Measurements from ENCODE around the gene ISG20. TPM values are rescaled to one million over a fixed set of nuclear protein-coding genes. Genes with fewer than 3 reads are reported as not detected.

Gene ISG20
- total RNA-seq, 4 donors from 2014 or later: 4.3 to 26.7 (median 11.8) TPM

DNA sequence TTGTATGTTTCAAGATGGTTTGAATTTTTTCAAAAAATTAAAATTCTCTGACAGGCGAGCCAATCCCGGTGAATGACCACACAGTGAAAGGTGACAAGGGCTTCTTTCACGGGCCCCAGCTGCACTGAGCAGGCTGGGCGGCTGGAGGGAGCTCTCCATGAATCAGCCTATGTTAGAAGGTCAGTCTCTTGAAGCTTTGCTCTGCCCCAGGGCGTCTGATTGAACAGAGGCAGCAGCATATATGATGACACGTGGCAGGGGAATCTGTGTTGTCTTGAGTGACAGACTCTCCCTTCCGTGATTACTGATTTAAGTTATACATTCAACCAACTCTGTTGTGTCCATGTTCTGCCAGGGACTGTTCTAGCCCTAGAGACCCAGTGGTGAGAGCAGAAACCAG, 51.5 kb downstream of the ISG20 start:
- WGBS, 2 donors: 77 to 83% methylated on average over 7 of the region's 7 CpGs
- H3K4me3 ChIP-seq (ENCODE audit: low read depth, poor library complexity, severe bottlenecking): no peak overlapping the region
- peak in 1 of 2 donors; percentile 58 for DNase-seq (ENCODE audit: low spot score in 2 of 2)
- intact Hi-C loops (cut with DNase I; ENCODE audit: low total_unique reads): no loop called here
- TF ChIP-seq CTCF (IDR thresholded peaks at IDR 0.05): no peak
- TF ChIP-seq POLR2A (IDR thresholded peaks at IDR 0.05): no peak

GRCh38 chr15:88693191-88693590, 54.4 kb downstream of the ISG20 start:
- DNase-seq (ENCODE audit: low spot score in 2 of 2): peak in 1 of 2 donors; percentile 48
- intact Hi-C loops (cut with DNase I; ENCODE audit: low total_unique reads): no loop called here

DNA sequence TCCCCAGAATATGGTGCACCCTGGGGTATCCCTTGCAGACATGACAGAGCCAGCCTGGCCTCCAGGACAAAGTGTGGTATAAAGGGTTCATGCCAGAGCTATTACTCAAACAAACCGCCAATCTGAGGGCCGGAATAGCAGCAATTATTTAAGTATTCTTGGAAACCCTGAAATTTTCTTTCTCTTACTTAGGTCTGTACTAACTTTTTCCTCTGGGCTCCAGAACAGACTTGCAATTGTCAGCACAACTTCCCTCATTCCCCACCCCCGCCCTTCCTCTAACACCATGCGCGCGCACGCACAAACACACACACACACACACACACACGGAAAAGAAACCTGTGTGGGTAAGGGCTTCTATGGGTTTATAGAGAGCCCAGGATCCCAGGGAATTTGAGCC, 56.3 kb downstream of the ISG20 start:
- 74 to 75% methylated on average over 8 of the region's 8 CpGs for WGBS, 2 donors
- DNase-seq (ENCODE audit: low spot score in 2 of 2): peak in 1 of 2 donors; percentile 7
- no peak overlapping the region for H3K4me3 ChIP-seq (ENCODE audit: low read depth, poor library complexity, severe bottlenecking)
- TF ChIP-seq POLR2A (IDR thresholded peaks at IDR 0.05) (no peak), CTCF (IDR thresholded peaks at IDR 0.05) (no peak)
- intact Hi-C loops (cut with DNase I; ENCODE audit: low total_unique reads): no loop called here

More at GRCh38 chr15:88693191-88693590, 54.4 kb downstream of the ISG20 start:
- TF ChIP-seq CTCF (IDR thresholded peaks at IDR 0.05) (no peak), POLR2A (IDR thresholded peaks at IDR 0.05) (no peak)
- WGBS, 2 donors: 65 to 72% methylated on average over 5 of the region's 5 CpGs
- no peak overlapping the region for H3K4me3 ChIP-seq (ENCODE audit: low read depth, poor library complexity, severe bottlenecking)

- 58 to 64% methylated on average over 20 of the region's 20 CpGs for WGBS, 2 donors
- no peak overlapping the region for H3K4me3 ChIP-seq (ENCODE audit: low read depth, poor library complexity, severe bottlenecking)
- intact Hi-C loops (cut with DNase I; ENCODE audit: low total_unique reads): no loop called here
- peak in 1 of 2 donors; percentile 74 for DNase-seq (ENCODE audit: low spot score in 2 of 2)
- TF ChIP-seq CTCF (IDR thresholded peaks at IDR 0.05) (no peak), POLR2A (IDR thresholded peaks at IDR 0.05) (no peak)
These were observed 57.0 kb downstream of the ISG20 start for GRCh38 chr15:88695691-88696251.

DNA sequence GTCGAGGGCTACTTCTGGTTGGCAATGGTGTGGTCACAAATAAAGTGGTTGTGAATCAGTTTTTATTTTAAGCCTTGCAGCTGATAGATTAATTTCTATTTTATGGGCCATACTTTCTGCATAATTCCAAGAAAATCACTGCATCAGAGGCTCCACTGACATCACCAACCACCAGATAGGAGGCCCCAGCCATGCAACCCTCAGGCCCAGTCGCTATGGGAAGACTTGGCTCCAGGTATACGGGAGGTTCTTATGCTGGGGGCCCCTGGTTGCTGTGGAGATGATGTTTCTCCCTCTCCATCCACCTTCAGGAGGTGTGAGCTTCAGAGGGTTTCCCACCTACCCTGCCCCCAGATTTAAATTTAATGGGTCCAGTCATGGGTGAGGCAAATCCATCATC, 57.4 kb downstream of the ISG20 start:
- WGBS, 2 donors: 58 to 71% methylated on average over 3 of the region's 3 CpGs
- intact Hi-C loops (cut with DNase I; ENCODE audit: low total_unique reads): no loop called here
- no peak for TF ChIP-seq CTCF (IDR thresholded peaks at IDR 0.05)
- TF ChIP-seq POLR2A (IDR thresholded peaks at IDR 0.05): no peak
- DNase-seq (ENCODE audit: low spot score in 2 of 2): peak in 1 of 2 donors; percentile 73
- H3K4me3 ChIP-seq (ENCODE audit: low read depth, poor library complexity, severe bottlenecking): no peak overlapping the region

DNA sequence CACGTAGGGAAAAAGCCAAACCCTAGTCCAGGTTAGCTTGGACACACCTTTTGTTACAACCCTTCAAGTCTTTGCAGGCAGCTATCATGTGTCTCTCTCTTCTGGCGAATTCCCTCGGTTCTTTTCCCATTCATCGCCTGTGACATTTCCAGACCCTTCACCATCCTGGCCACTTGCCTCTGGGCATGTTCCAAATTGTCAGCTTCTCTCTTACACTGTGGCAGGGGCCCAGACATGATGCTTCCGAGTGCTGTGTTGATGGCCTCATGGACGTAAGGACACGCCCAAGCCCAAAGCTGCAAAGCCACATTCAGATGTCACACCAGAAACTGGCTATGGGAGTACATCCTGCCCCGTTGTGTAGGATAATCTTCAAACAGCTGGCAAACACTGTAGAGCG, 58.5 kb downstream of the ISG20 start:
- WGBS, 2 donors: 46 to 55% methylated on average over 9 of the region's 9 CpGs
- peak in 1 of 2 donors; percentile 66 for DNase-seq (ENCODE audit: low spot score in 2 of 2)

More for the DNA sequence above, 58.5 kb downstream of the ISG20 start:
- TF ChIP-seq CTCF (IDR thresholded peaks at IDR 0.05) (no peak), POLR2A (IDR thresholded peaks at IDR 0.05) (no peak)
- intact Hi-C loops (cut with DNase I; ENCODE audit: low total_unique reads): no loop called here
- H3K4me3 ChIP-seq (ENCODE audit: low read depth, poor library complexity, severe bottlenecking): no peak overlapping the region
